GM23338 (cell line): ENCODE results near the gene RFPL4A. TPM values are rescaled to one million over a fixed set of nuclear protein-coding genes. Genes with fewer than 3 reads are reported as not detected.

Experiments
- polyA plus RNA-seq: library from polyadenylated mRNA; unstranded; fragments of >200 nt; fragmentation: Nextera tagmentation; extraction: Ambion mirVana; gene quantifications from 2 replicates; pipeline ENCODE4 v1.2.1, GENCODE V29; 2016
- total RNA-seq: library from RNA; depleted of rRNA; stranded (reverse); fragments of >200 nt; shearing (Covaris generic); gene quantifications from 2 replicates; pipeline ENCODE4 v1.2.3, GENCODE V29; 2014; rRNA removed

Gene RFPL4A
- total and polyA plus RNA-seq, 2 experiments from 2014 or later = not detected

Other genes with a start within 250 kb of the RFPL4A start
- 2.0 and 3.5 TPM in 2 replicates for gene SBK2, start 222.0 kb upstream of the RFPL4A start, total RNA-seq
- 0.82 and 1.1 TPM in 2 replicates for gene SBK2, start 222.0 kb upstream of the RFPL4A start, polyA plus RNA-seq
- gene SBK3, start 213.6 kb upstream of the RFPL4A start, total RNA-seq = 0.23 and 0.94 TPM in 2 replicates
- 0.27 and 0.80 TPM in 2 replicates for gene SBK3, start 213.6 kb upstream of the RFPL4A start, polyA plus RNA-seq
- 8.4 and 12.2 TPM in 2 replicates for gene ZNF579, start 178.2 kb upstream of the RFPL4A start, total RNA-seq
- gene ZNF579, start 178.2 kb upstream of the RFPL4A start, polyA plus RNA-seq = 7.3 and 8.6 TPM in 2 replicates
- 10.1 and 12.6 TPM in 2 replicates for gene FIZ1, start 159.6 kb upstream of the RFPL4A start, total RNA-seq
- 5.3 and 5.4 TPM in 2 replicates for gene FIZ1, start 159.6 kb upstream of the RFPL4A start, polyA plus RNA-seq
- gene ZNF524, start 158.8 kb upstream of the RFPL4A start, total RNA-seq = 8.3 and 16.5 TPM in 2 replicates
- gene ZNF524, start 158.8 kb upstream of the RFPL4A start, polyA plus RNA-seq = 5.7 and 6.0 TPM in 2 replicates
- gene ZNF865, start 153.4 kb upstream of the RFPL4A start, total RNA-seq = 10.3 and 12.1 TPM in 2 replicates
- 2.2 and 2.4 TPM in 2 replicates for gene ZNF865, start 153.4 kb upstream of the RFPL4A start, polyA plus RNA-seq
- 5.6 and 6.7 TPM in 2 replicates for gene ZNF784, start 134.5 kb upstream of the RFPL4A start, total RNA-seq
- gene ZNF784, start 134.5 kb upstream of the RFPL4A start, polyA plus RNA-seq = 1.5 and 1.6 TPM in 2 replicates
- 10.9 and 18.7 TPM in 2 replicates for gene ZNF580, start 118.1 kb upstream of the RFPL4A start, total RNA-seq
- gene ZNF580, start 118.1 kb upstream of the RFPL4A start, polyA plus RNA-seq = 23.6 and 23.9 TPM in 2 replicates
- gene ZNF581, start 115.4 kb upstream of the RFPL4A start, total RNA-seq = 67.2 and 87.6 TPM in 2 replicates
- 48.5 and 50.7 TPM in 2 replicates for gene ZNF581, start 115.4 kb upstream of the RFPL4A start, polyA plus RNA-seq
- 8.2 and 12.0 TPM in 2 replicates for gene CCDC106, start 110.9 kb upstream of the RFPL4A start, total RNA-seq
- 17.6 and 19.9 TPM in 2 replicates for gene CCDC106, start 110.9 kb upstream of the RFPL4A start, polyA plus RNA-seq
- 233 and 234 TPM in 2 replicates for gene U2AF2, start 104.1 kb upstream of the RFPL4A start, total RNA-seq
- gene U2AF2, start 104.1 kb upstream of the RFPL4A start, polyA plus RNA-seq = 73.1 and 75.2 TPM in 2 replicates
- gene EPN1, start 83.9 kb upstream of the RFPL4A start, total RNA-seq = 208 and 223 TPM in 2 replicates
- gene EPN1, start 83.9 kb upstream of the RFPL4A start, polyA plus RNA-seq = 47.1 and 48.9 TPM in 2 replicates
- gene NLRP9, start 20.7 kb upstream of the RFPL4A start, total RNA-seq = not detected in 2 replicates
- not detected in 2 replicates for gene NLRP9, start 20.7 kb upstream of the RFPL4A start, polyA plus RNA-seq
- not detected in 2 replicates for gene RFPL4AL1, start 10.0 kb downstream of the RFPL4A start, total RNA-seq
- not detected in 2 replicates for gene RFPL4AL1, start 10.0 kb downstream of the RFPL4A start, polyA plus RNA-seq
- not detected in 2 replicates for gene NLRP11, start 72.9 kb downstream of the RFPL4A start, total RNA-seq
- gene NLRP11, start 72.9 kb downstream of the RFPL4A start, polyA plus RNA-seq = not detected in 2 replicates
- gene NLRP4, start 77.4 kb downstream of the RFPL4A start, total RNA-seq = 0.19 TPM in 1 of 2 replicates, not detected in the other
- gene NLRP4, start 77.4 kb downstream of the RFPL4A start, polyA plus RNA-seq = not detected in 2 replicates
- not detected in 2 replicates for gene NLRP13, start 173.2 kb downstream of the RFPL4A start, total RNA-seq
- gene NLRP13, start 173.2 kb downstream of the RFPL4A start, polyA plus RNA-seq = not detected in 2 replicates
- gene NLRP8, start 188.7 kb downstream of the RFPL4A start, total RNA-seq = not detected in 2 replicates
- not detected in 2 replicates for gene NLRP8, start 188.7 kb downstream of the RFPL4A start, polyA plus RNA-seq
- gene NLRP5, start 227.7 kb downstream of the RFPL4A start, total RNA-seq = not detected in 2 replicates
- gene NLRP5, start 227.7 kb downstream of the RFPL4A start, polyA plus RNA-seq = not detected in 2 replicates